T-helper 2 cell treated with Interferon-gamma antibody and Interleukin-4, amounts not matched to agents 5 μg/mL and 100 μg/mL, for 36 hours (primary cell): ENCODE data around the gene CHDH.

Experiments used
- DNase-seq: peaks from one replicate; pipeline ENCODE4 v3.0.0; 2021; ENCODE audit warnings: low spot score
- H3K27ac Mint-ChIP-seq: one replicate; pipeline ENCODE4 v1.8.0; 2021; ENCODE audit warnings: mild to moderate bottlenecking, mixed read lengths
- H3K27me3 Mint-ChIP-seq: one replicate; pipeline ENCODE4 v1.8.0; 2021; ENCODE audit warnings: low read depth, mixed read lengths
- H3K36me3 Mint-ChIP-seq: one replicate; pipeline ENCODE4 v1.8.0; 2021; ENCODE audit warnings: low read depth, mixed read lengths
- H3K4me1 Mint-ChIP-seq: one replicate; pipeline ENCODE4 v1.8.0; 2021; ENCODE audit warnings: low read depth, mixed read lengths
- H3K4me3 Mint-ChIP-seq: one replicate; pipeline ENCODE4 v1.8.0; 2022; ENCODE audit warnings: mild to moderate bottlenecking, moderate library complexity, mixed read lengths
- H3K9me3 Mint-ChIP-seq: one replicate; pipeline ENCODE4 v1.8.0; 2021; ENCODE audit warnings: mixed read lengths

CHDH gene

DNA sequence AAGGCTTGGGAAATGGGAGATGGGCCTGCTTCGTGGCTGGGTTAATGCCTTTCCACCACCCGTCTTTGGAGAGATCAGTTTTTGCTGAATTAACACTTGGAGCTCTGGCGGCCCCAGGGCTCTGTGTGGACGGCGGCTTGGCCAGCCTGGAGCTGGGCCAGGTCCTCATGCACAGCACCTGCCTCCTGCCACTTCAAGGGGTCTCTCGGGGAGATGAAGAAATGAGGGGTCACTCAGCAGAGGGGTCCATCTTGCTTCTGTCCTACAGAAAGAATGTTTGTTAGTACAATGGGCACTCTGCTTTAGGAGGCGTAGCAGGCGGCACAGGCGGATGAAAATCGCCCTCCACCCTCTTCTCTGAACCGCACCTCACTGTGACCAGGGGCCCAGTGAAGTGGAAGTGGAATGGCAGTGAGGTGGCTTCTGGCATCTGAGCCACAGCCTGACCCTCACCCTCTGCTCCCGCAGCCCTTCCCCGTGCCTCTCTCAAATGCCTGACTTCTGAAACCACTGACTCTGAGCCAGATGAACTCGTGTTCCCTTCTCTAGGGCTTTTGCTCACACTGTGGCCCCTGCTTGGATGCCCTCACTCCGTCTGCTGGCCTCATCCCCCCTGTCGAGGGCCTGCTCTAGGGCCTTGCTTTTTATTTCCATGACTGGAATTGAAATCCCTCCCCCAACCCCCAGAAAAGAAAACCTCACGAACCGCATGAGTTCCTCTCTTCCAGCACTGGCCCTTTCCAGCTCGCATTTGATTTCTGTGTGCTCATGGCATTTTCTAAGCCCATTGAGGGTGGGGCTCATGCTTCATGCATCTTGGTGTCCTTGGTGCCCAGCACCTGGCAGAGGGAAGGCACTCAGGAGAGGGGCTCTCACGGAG lies 42.2 kb downstream of the CHDH start:
- Mint-ChIP-seq H3K4me3 (no peak overlapping the region), H3K4me1 (no peaks in the 10 kb centered on the region), H3K9me3 (no peaks in the 10 kb centered on the region), H3K27me3 (no peaks in the 10 kb centered on the region), H3K27ac (no peak overlapping the region), H3K36me3 (no peaks in the 10 kb centered on the region)
- no peak for DNase-seq

DNA sequence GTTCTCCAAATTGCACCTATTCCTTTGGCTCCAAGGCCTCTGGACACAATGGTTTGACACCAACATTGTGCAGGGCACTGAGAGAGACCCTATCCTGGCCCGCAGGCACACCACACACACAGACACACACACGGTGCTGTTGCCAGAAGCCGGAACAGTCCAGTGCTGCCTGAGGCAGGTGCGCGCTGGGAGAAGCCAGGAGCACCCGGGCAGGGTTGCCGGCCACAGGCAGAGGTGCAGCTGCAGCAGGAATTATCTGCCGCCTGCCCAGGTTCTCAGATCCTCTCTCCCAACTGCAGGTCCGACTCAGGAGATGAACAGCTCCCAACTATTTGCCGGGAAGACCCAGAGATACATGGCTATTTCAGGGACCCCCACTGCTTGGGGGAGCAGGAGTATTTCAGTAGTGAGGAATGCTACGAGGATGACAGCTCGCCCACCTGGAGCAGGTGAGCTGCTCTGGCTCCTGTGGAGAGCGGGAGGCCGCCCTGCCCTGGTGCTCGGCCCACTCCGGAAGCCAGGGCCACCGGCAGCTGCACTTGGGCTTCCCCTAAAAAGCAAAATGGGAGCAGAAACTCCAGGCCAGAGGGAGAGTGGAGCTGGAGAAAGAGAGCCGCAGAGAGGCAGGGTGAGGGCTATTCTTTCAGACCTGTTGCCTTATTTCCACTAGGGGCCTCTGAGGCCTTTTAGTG lies 42.9 kb downstream of the CHDH start:
- peaks cover 3% of the 10 kb centered on the region for H3K27me3 Mint-ChIP-seq
- H3K36me3 Mint-ChIP-seq = no peaks in the 10 kb centered on the region
- DNase-seq = no peak
- no peak overlapping the region for H3K27ac Mint-ChIP-seq
- no peaks in the 10 kb centered on the region for H3K4me1 Mint-ChIP-seq
- no peak overlapping the region for H3K4me3 Mint-ChIP-seq
- H3K9me3 Mint-ChIP-seq = no peaks in the 10 kb centered on the region

DNA sequence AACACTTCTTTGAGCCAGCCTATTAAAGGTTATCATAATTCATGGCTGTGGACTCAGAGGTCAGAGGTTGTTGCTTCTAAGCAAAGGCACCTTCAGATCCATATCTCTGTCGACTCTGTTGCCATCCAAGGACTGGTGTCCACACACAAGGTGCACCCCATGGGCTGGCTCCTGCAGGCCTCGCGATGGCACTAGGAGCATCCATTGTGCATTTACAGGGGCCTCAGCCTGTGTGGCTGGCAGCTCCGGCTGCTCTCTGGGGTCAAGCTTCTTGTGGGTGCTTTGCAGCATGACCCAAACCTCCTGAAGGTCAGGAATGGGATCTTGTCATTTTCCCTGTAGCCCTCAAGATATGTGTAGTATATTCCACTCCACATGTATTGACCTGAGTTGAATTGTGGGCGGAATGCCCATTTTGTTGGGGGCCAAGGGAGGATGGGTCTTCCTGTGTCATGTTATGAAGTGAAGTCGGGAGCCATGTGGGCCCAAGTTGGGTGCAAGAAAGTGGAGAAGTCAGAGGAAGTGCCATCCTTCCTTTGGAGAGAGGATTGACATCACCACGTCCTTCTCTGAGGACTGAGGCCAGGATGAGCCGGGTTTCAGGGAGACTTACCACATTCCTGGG lies 43.9 kb downstream of the CHDH start:
- Mint-ChIP-seq H3K27me3 (peaks cover 12% of the 10 kb centered on the region), H3K4me3 (no peak overlapping the region), H3K27ac (no peak overlapping the region), H3K36me3 (no peaks in the 10 kb centered on the region), H3K9me3 (no peaks in the 10 kb centered on the region), H3K4me1 (no peaks in the 10 kb centered on the region)
- no peak for DNase-seq

DNA sequence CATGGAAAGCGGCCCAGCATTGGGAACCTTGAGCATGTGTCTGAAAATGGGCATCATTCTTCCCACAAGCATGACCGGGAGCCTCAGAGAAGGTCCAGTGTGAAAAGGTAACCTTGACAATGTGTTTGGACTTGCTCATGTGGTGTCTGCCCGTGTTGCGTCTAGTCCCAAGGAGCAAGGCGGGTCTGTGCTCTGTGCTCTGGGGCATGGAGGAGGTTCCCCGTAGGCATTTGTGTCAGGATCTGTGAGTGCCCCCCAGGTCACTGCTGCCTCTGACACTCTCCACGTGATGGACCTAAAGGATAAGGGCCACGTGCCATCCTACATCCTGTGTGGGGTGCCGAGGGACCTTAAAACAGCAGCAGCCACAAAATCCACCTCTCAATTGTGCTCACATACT lies 44.9 kb downstream of the CHDH start:
- H3K9me3 Mint-ChIP-seq = no peaks in the 10 kb centered on the region
- H3K4me1 Mint-ChIP-seq = no peaks in the 10 kb centered on the region
- DNase-seq = no peak
- H3K27ac Mint-ChIP-seq = no peak overlapping the region
- no peaks in the 10 kb centered on the region for H3K36me3 Mint-ChIP-seq
- no peak overlapping the region for H3K4me3 Mint-ChIP-seq
- H3K27me3 Mint-ChIP-seq = peaks cover 19% of the 10 kb centered on the region

DNA sequence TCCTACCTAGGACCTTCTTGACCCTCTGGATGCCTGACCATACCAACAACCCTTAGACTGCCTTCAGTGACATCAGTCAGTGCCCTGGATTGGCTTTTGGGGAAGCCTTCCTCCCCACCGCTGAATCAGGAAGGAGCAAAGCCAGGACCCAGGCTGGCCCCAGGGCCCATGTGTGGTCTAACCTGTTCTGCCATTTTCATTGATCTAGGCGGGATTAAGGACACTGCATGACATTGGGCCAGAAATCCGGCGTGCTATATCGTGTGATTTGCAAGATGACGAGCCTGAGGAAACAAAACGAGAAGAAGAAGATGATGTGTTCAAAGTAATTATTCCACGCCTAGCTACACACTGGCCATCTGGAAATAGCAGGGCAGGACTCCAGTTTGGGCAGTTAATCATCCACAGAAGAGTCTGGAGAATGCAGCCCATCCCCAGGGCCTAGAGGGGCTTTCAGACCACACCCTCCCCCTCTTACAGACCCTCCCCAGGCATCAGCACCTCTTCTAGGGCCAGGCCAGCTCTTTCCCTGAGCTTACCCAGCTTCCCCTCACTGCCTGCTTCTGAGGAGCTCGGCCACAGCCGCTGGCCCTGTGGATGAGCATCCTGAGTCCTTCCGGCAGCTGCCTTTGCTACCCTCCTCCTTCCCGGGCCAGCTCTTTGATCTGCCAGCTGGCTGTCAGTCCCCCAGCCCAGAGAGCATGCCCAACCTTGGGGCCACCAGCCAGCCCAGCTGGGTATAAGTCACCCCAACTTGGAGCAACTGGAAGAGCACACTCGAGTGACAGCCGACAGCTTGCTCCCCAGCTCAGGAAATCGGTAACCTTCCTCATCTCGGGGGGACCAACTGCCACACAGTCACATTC lies 45.9 kb downstream of the CHDH start:
- H3K27me3 Mint-ChIP-seq = peaks cover 27% of the 10 kb centered on the region
- no peaks in the 10 kb centered on the region for H3K4me1 Mint-ChIP-seq
- DNase-seq = no peak
- H3K4me3 Mint-ChIP-seq = no peak overlapping the region
- no peaks in the 10 kb centered on the region for H3K36me3 Mint-ChIP-seq
- no peaks in the 10 kb centered on the region for H3K9me3 Mint-ChIP-seq
- no peak overlapping the region for H3K27ac Mint-ChIP-seq

DNA sequence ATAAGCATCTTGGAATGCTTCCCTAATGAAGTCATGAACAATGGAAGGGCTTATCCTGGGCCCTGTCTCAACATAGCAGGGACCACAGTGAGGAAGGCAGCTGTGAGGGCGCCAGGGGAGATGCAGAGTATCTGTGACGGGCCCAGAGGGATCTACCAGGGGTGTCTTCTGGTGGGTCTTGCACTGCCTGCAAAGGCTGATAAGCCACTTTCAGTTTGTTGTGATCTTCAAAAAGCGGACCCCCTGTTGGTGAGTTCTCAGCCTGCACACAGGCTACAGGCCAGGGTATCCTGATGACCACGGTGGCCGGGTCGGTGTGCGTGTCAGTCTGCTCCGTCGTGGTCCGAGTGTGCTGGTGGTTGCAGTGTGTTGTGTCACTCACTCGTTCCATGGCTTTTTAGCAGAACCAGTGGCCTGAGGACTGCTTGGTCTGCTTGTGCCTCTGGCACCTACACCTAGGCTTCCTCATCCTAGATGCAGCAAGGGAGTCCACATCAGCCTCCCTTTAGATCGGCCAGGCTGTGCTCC lies 46.8 kb downstream of the CHDH start:
- DNase-seq = no peak
- Mint-ChIP-seq H3K9me3 (no peaks in the 10 kb centered on the region), H3K36me3 (no peaks in the 10 kb centered on the region), H3K4me3 (no peak overlapping the region), H3K27me3 (peaks cover 33% of the 10 kb centered on the region), H3K4me1 (no peaks in the 10 kb centered on the region), H3K27ac (no peak overlapping the region)

DNA sequence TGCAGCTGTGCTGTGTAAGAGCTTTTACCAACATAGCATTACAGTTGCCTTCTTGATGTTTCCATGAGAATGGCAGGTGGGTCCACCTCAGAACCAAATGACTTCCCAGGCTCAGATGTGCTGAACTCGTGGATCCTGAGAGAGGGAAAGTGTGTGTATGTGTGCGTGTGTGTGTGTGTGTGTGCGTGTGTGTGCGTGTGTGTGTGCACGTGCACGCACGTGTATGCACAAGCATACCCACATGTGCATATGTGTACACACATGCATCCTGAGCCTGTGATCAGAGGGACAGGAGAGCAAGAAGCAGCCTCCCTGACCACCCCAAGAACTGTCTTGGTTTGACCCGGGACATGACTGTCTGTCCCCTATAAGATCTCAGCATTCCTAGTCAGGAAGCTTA lies 48.1 kb downstream of the CHDH start:
- H3K9me3 Mint-ChIP-seq = no peaks in the 10 kb centered on the region
- H3K36me3 Mint-ChIP-seq = no peaks in the 10 kb centered on the region
- no peaks in the 10 kb centered on the region for H3K4me1 Mint-ChIP-seq
- H3K27me3 Mint-ChIP-seq = peaks cover 41% of the 10 kb centered on the region
- H3K4me3 Mint-ChIP-seq = no peak overlapping the region
- H3K27ac Mint-ChIP-seq = no peak overlapping the region
- DNase-seq = no peak

DNA sequence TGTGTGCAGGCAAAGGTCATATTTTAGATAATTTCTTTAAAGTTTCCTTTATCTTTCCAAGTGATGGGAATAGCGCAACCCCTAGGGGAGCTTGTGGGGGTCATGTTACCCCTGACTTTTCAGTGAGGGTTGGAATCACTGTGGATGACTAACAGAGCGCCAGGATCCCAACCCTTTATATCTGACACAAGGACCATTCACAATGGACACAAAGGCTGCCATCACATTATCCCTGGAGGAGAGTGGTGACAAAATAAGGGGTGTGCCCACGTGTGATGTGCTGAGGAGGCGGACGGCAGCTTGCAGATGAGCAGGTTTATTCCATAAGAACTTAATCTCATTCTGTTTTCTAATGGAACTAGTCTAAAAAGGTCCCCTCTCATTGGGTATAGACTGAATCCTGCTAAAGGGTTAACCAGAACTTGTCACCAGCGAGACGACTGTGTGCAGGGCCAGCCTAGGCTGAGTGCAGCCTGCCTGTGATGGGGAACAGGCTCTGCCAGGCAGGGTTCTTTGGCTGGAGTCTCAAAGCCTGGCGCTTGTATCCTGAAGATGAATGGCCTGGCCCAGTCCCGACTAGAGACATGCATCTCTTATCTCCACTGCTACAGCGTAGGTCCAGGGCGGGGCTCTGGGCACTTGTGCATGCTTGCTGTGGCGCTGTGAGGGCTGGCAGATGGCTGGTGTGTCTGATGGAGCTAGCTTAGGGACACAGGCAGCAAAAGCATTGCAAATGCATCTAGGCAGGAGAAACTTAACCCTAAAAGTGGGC lies 50.2 kb downstream of the CHDH start:
- Mint-ChIP-seq H3K27ac (no peak overlapping the region), H3K36me3 (no peaks in the 10 kb centered on the region), H3K4me3 (no peak overlapping the region), H3K27me3 (peaks cover 41% of the 10 kb centered on the region), H3K4me1 (no peaks in the 10 kb centered on the region), H3K9me3 (no peaks in the 10 kb centered on the region)
- no peak for DNase-seq

DNA sequence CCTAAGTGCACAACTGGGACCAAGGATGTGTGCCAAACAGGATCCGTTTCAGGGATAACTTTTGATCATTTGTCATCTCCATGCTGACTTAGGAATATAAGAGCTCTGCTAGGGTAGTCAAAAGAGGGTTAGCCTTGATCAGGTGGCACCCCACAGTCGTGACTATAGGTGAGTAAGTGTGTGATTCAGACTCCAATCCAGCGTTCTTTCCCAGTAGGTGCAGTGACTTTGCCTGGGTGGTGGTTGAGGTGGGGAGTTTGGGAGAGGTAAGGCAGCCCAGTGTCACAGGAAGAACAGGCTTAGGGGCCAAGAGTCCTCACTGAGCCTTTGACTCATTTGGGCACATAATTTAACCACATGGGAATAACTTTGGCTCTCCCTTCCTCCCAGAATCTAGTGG lies 51.0 kb downstream of the CHDH start:
- Mint-ChIP-seq H3K36me3 (no peaks in the 10 kb centered on the region), H3K27me3 (peaks cover 48% of the 10 kb centered on the region), H3K27ac (no peak overlapping the region), H3K9me3 (no peaks in the 10 kb centered on the region), H3K4me1 (no peaks in the 10 kb centered on the region), H3K4me3 (no peak overlapping the region)
- DNase-seq = no peak

DNA sequence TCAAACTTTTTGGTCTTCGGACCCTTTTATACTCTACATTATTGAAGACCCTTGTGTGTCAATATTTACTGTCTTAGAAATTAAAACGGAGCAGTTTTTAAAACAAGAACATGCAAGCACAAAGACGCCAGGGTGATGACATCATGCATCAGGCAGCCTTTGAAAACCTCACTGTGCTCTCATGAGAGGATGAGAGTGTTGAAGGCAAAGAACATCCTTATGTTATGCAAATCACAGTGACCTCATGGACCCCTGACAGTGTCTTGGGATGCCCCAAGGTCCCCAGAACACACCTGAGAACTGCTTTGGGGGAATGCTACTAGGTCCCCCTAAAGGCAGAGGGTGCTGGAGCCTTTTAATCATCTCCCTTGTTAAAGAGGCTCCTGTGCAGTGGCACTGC lies 51.6 kb downstream of the CHDH start:
- H3K9me3 Mint-ChIP-seq = no peaks in the 10 kb centered on the region
- no peak overlapping the region for H3K27ac Mint-ChIP-seq
- H3K36me3 Mint-ChIP-seq = no peaks in the 10 kb centered on the region
- no peaks in the 10 kb centered on the region for H3K4me1 Mint-ChIP-seq
- peaks cover 48% of the 10 kb centered on the region for H3K27me3 Mint-ChIP-seq
- DNase-seq = no peak
- no peak overlapping the region for H3K4me3 Mint-ChIP-seq

DNA sequence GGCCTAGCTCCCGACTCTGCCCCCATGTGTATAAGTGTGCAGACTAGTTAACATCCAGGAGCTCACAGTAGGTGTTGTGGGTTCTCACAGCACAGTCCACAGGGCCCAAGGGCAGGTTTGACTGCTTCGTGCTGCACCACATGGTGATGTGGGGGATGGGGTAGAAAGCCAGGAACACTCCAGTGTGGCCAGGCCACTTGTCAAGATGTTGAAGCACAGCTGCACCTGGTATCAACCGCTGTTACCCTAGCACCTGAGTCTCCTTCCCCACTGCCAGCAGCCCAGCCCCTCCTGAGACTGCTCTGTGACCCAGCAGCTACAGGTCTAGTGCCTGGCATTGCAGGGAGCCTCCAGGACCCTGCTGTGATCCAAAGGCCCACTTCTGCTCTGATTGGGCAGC lies 53.4 kb downstream of the CHDH start:
- peaks cover 50% of the 10 kb centered on the region for H3K27me3 Mint-ChIP-seq
- no peaks in the 10 kb centered on the region for H3K4me1 Mint-ChIP-seq
- H3K9me3 Mint-ChIP-seq = no peaks in the 10 kb centered on the region
- H3K27ac Mint-ChIP-seq = no peak overlapping the region
- no peak overlapping the region for H3K4me3 Mint-ChIP-seq
- H3K36me3 Mint-ChIP-seq = no peaks in the 10 kb centered on the region
- DNase-seq = no peak

DNA sequence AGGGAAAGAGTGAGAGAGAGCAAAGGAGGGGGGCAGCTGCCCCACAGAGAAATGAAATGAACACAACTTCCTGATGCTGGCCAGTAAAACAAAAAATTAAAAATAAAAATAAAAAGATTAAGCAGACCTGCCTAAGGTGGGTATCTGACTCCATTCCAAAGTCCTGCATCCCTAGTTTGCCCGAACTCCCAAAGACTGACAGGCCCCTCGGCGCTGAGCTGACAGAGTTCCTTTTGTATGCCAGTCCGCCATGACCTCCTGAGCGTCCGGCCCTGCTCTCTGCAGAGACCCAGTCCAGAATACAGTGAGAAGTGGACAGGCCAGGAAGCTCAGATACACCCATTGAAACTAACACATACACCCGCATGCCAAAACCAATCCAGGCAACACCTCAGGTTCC lies 54.9 kb downstream of the CHDH start:
- Mint-ChIP-seq H3K27ac (no peak overlapping the region), H3K4me3 (no peak overlapping the region), H3K27me3 (peaks cover 41% of the 10 kb centered on the region), H3K9me3 (no peaks in the 10 kb centered on the region), H3K4me1 (no peaks in the 10 kb centered on the region), H3K36me3 (no peaks in the 10 kb centered on the region)
- no peak for DNase-seq

DNA sequence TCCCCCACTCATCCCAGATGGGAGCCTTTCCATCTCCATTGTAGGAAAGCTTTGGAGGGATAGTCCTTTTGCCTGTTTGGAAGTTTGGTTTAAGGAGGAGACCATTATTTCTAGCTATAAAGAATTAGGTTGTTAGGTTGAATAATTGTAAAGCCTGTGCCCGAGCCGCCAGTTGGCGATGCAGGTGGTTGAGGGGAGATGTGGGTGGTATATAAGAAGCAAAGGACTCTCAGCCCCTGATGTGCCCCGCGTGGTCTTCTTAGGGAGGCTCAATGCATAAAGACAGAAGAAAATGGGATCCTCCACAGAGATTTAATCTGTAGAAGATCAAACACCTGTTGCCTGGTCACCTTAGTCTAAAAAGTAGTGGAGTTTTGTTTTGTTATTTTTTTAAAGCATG lies 55.7 kb downstream of the CHDH start:
- H3K36me3 Mint-ChIP-seq = no peaks in the 10 kb centered on the region
- H3K4me3 Mint-ChIP-seq = no peak overlapping the region
- no peak for DNase-seq
- H3K4me1 Mint-ChIP-seq = no peaks in the 10 kb centered on the region
- peaks cover 38% of the 10 kb centered on the region for H3K27me3 Mint-ChIP-seq
- H3K9me3 Mint-ChIP-seq = no peaks in the 10 kb centered on the region
- no peak overlapping the region for H3K27ac Mint-ChIP-seq
